Mucosa of stomach (tissue), 1 donor: Measurements from ENCODE around the gene NR2F6.

Experiments used
- H3K27me3 ChIP-seq: one replicate; pipeline ENCODE4 v1.7.0; 2013; ENCODE audit warnings: mild to moderate bottlenecking, low read length; ENCODE audit not compliant: control insufficient read depth, insufficient read depth
- H3K36me3 ChIP-seq: one replicate; pipeline ENCODE4 v1.7.0; 2013; ENCODE audit warnings: low read length; ENCODE audit not compliant: control insufficient read depth, insufficient read depth
- H3K4me1 ChIP-seq: one replicate; pipeline ENCODE4 v1.7.0; 2013; ENCODE audit warnings: mild to moderate bottlenecking, low read length; ENCODE audit not compliant: control insufficient read depth, insufficient read depth
- H3K4me3 ChIP-seq: one replicate; pipeline ENCODE4 v1.7.0; 2013; ENCODE audit warnings: low read length
- H3K9ac ChIP-seq: one replicate; pipeline ENCODE4 v1.7.0; 2013; ENCODE audit warnings: mild to moderate bottlenecking, low read length, moderate library complexity
- H3K9me3 ChIP-seq: one replicate; pipeline ENCODE4 v1.7.0; 2013; ENCODE audit warnings: mild to moderate bottlenecking, low read length, moderate library complexity; ENCODE audit not compliant: control insufficient read depth
- donor health status: Pancreatic carcinoma.

NR2F6 gene

DNA sequence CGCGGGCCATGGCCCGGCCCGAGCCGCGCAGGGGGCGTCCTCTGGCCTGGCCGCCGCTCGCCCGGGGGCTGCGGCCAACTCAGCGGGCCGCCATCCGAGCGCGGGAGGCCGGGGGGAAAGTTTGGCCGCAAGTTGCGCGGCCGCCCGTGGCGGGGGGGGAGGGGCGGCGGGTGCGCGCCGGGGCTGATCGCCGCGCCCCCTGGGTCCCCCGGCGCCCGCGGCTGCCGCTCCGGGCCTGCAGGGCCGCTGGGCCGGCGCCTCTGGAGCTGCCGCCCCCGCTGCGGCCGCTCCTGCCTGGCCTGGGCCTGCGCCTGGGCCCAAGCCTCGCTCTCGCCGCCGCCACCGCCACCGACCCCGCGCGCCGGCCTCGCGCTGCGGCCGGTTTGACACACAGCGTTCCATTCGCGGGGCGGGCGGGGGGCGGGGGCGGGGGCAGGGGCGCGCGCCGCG, at the start of gene NR2F6:
Gene NR2F6, minus strand, starts transcription at position 385 of the 450 bp plus-strand sequence. CDS start 699 bp downstream, outside the sequence.
- Histone ChIP-seq H3K4me3 (peak within 1 kb of the TSS; percentile 97), H3K9me3 (no peaks in the 10 kb centered on the region), H3K36me3 (peaks cover 3% of the 10 kb centered on the region), H3K27me3 (no peaks in the 10 kb centered on the region), H3K9ac (peak within 1 kb of the TSS; percentile 92), H3K4me1 (peaks cover 59% of the 10 kb centered on the region)

DNA sequence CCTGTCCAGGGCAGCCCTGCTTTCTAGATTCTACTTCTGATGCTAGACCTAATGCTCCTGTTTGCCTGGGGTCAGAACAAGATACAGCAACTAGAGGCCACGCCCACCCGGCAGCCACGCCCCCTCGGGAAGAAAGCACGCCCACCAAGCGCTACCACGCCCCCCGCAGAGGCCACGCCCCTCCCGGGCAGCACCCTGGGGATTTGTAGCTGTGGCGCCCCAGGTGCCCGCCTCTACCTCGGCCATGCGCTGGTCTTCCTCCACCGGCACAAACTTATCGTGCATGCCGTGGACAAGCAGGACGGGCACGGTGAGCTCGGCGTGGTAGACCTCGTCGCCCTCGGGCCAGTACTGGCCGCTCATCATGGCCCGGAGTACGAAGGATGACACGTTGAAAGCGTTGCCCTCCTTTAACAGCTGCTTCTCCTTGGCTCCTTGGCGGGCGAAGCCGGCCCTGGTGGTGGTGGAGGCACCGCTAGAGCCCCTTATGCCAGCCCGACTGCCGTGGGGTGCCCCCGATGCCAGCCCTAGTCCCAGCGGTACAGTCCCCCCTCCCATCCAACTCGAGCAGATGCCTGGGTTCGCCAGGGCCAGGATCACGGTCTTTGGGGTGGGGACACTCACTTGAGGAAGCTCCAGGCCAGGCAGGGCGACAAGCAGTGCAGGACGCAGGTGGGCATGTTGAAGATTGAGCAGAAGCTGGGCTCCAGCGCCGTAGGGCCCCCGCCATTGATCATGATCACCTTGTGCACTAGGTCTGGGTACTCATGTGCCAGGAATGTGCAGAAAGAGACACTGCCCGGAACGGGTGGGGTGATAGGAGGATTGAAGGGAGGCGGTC, 48.6 kb upstream of the NR2F6 start:
- Histone ChIP-seq H3K9ac (no peak overlapping the region), H3K27me3 (no peaks in the 10 kb centered on the region), H3K4me1 (peaks cover 7% of the 10 kb centered on the region), H3K9me3 (no peaks in the 10 kb centered on the region), H3K36me3 (no peaks in the 10 kb centered on the region), H3K4me3 (no peak overlapping the region)

DNA sequence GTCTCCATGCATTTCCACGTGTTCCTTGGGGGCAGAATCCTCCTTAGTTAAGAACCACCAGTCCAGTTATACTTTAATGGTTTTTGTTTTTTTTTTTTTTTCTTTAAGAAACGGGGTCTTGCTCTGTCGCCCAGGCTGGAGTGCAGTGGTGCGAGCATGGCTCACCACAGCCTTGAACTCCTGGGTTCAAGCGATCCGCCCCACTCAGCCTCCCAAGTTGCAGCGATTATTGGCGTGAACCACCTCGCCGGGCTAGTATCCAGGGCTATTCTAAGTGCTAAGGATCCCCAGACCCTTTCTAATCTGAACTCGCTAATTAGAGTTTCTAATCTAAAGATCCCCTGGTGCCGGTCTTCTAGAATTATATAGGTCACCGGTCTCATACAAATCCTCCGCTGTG, 47.9 kb upstream of the NR2F6 start:
- H3K9me3 ChIP-seq = no peaks in the 10 kb centered on the region
- no peak overlapping the region for H3K9ac ChIP-seq
- no peaks in the 10 kb centered on the region for H3K36me3 ChIP-seq
- H3K4me3 ChIP-seq = no peak overlapping the region
- H3K4me1 ChIP-seq = peaks cover 7% of the 10 kb centered on the region
- peaks cover 1% of the 10 kb centered on the region for H3K27me3 ChIP-seq

DNA sequence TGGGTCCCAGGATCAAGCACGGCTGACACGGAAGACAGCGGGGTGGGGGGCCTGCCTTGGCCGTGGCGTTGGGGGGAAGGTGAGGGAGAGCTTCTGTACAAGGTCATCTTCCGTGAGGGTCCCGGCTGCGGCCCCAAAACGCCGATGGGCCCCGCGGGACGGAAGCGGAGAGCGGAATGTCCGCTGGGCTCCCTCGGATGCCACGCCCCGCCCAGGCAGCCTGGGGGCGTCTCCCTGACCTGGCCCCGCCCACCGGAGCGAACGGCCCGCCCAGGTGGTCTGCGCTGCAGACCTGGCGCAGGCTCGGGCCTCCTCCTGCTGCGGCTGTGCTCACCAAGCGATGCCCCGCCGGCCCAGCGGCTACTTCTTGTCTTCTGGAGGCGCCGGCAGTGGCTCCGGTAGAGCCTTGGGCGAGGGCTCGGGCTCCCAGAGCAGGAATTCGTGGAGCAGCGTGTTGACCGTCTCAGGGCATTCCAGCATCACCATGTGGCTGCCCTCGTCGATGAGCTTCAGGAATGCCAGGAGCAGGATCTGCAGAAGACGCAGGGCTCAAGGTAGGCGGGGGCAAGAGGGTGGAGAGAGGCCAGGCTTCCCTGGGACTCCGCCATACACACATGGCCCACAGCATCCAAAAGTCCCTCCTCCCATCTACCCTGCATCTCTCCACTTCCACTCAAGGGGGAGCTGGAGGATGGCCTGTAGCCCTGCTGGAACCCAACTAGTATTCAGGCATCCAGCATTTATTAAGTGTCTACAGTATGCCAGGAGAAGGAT, 46.8 kb upstream of the NR2F6 start:
- H3K9ac ChIP-seq = peak overlapping the region; percentile 59

DNA sequence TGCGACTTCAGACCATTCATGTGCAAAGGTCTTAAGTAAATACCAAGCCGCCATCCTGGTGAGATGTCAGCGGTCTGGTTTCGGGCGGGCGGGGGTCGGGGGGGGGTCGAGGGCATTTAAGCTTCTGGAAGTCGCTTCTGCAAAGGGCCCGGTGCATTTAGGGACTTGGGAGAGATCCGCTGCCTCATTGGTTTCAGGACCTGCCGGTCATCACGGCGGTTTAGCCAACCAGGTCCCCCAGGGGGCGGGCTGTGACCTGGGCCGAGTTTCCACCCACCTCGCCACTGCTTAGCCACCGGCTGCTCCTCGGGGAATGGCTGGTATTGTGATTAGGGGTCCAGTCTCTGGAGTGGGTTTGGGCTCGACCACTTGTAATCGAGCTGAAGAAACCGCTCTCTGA, 43.8 kb upstream of the NR2F6 start:
- Histone ChIP-seq H3K27me3 (peaks cover 4% of the 10 kb centered on the region), H3K9me3 (no peaks in the 10 kb centered on the region), H3K4me1 (peaks cover 7% of the 10 kb centered on the region), H3K9ac (no peak overlapping the region), H3K4me3 (no peak overlapping the region), H3K36me3 (no peaks in the 10 kb centered on the region)

More for the DNA sequence above, 46.8 kb upstream of the NR2F6 start:
- Histone ChIP-seq H3K4me1 (peaks cover 7% of the 10 kb centered on the region), H3K9me3 (no peaks in the 10 kb centered on the region), H3K36me3 (no peaks in the 10 kb centered on the region), H3K27me3 (peaks cover 4% of the 10 kb centered on the region), H3K4me3 (peak overlapping the region; percentile 41)

DNA sequence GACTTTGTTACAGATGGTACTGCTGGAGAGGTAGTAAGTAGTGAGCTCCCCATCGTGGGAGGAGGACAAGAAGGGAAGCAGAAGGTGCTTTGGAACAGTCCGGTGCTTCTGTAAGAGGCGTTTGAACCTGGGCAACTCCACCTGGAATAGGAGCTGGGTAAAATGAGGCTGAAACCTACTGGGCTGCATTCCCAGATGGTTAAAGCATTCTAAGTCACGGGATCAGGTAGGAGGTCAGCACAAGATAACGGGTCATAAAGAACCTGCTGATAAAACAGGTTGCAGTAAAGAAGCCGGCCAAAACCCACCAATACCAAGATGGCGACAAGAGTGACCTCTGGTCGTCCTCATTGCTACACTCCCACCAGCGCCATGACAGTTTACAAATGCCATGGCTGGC, 41.0 kb upstream of the NR2F6 start:
- H3K9me3 ChIP-seq = no peaks in the 10 kb centered on the region

DNA sequence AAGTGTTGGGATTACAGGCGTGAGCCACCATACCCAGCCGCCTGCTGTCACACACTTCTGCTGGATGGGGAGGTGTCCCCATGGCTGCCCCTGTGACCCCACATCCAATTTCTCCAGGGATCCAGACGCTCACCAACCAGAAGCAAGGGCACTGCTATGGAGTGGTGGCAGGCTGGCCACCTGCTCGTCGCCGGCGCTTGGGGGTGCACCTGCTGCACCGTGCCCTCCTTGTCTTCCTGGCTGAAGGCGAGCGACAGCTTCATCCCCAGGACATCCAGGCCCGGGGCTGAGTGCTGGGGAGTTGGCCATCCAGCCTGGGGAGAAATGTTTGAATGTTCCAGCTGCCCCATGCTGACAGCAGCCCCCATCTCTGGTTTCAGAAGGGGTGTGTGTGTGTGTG, 40.5 kb upstream of the NR2F6 start:
- H3K9ac ChIP-seq = no peak overlapping the region
- H3K9me3 ChIP-seq = no peaks in the 10 kb centered on the region
- H3K36me3 ChIP-seq = no peaks in the 10 kb centered on the region
- no peak overlapping the region for H3K4me3 ChIP-seq
- peaks cover 13% of the 10 kb centered on the region for H3K4me1 ChIP-seq
- peaks cover 17% of the 10 kb centered on the region for H3K27me3 ChIP-seq

More for the DNA sequence above, 41.0 kb upstream of the NR2F6 start:
- Histone ChIP-seq H3K36me3 (no peaks in the 10 kb centered on the region), H3K4me3 (no peak overlapping the region), H3K27me3 (peaks cover 12% of the 10 kb centered on the region), H3K9ac (no peak overlapping the region), H3K4me1 (peaks cover 8% of the 10 kb centered on the region)

DNA sequence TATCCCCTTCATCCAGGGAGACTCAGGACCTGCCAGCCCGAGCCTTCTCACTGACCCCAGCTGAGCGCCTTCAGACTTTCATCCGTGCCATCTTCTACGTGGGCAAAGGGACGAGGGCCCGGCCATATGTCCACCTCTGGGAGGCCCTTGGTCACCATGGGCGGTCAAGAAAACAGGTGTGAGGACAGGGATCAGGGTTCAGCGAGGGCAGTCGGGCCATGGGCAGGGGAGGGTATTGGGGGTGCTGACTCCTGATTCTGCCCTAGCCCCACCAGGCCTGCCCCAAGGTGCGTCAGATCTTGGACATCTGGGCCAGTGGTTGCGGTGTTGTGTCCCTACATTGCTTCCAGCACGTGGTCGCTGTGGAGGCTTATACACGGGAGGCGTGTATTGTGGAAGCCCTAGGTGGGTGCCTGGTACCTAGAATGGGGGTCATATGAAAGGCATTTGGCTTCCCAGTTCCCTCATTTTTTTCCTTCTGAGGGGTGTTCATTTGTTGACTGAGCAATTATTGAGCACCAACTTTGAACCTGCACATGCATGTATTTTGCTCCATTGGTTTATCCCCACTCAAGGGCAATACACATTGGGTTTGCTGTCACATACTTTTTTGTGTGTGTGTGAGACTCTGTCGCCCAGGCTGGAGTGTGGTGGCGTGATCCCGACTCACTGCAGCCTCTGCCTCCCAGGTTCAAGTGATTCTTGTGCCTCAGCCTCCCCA, 39.9 kb upstream of the NR2F6 start:
- Histone ChIP-seq H3K36me3 (no peaks in the 10 kb centered on the region), H3K4me1 (peaks cover 14% of the 10 kb centered on the region), H3K27me3 (peaks cover 18% of the 10 kb centered on the region), H3K9me3 (no peaks in the 10 kb centered on the region), H3K4me3 (no peak overlapping the region), H3K9ac (no peak overlapping the region)

DNA sequence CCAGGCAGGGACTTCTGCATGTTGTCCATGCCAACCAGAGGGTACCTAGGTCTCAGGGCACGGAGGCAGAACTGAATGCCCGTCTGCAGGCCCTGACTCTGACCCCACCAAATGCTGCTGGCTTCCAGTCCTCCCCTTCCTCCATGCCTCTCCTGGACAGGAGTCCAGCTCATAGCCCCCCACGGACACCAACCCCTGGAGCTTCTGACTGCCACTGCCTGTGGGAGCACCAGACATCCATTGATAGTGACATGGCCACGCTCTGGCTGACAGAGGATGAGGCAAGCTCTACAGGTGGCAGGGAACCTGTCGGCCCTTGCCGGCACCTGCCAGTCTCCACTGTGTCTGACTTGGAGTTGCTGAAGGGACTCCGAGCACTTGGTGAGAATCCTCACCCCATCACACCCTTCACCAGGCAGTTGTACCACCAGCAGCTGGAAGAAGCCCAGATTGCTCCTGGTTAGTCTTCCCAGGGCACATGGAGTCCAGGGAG, 37.8 kb upstream of the NR2F6 start:
- H3K27me3 ChIP-seq = peaks cover 16% of the 10 kb centered on the region
- H3K4me1 ChIP-seq = peaks cover 14% of the 10 kb centered on the region
- H3K9ac ChIP-seq = no peak overlapping the region
- H3K4me3 ChIP-seq = no peak overlapping the region
- no peaks in the 10 kb centered on the region for H3K36me3 ChIP-seq
- H3K9me3 ChIP-seq = no peaks in the 10 kb centered on the region

DNA sequence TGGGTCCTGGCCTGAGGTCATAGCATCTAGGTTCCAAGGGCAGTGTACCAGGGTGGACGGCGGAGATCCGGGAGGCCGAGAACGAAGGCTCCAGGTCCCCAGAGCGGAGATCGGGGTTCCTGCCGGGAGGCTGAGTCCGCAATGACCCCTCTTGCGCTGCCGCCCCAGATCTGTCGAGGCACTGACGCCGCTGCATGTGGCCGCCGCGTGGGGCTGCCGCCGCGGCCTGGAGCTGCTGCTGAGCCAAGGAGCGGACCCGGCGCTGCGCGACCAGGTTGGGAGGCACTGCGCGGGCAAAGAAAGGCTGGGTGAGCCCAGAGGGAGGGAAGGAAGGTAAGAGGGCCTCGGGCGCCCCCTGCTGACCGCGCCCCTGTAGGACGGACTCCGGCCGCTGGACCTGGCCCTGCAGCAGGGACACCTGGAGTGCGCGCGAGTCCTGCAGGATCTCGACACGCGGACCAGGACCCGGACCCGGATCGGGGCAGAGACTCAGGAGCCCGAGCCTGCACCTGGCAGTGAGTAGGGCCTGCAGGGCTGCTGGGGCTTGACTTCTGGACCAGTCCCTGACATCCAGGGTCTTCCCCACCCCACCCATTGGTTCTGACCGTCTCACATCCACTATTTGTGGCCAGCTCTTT, 36.9 kb upstream of the NR2F6 start:
- peaks cover 14% of the 10 kb centered on the region for H3K27me3 ChIP-seq
- H3K9ac ChIP-seq = peak overlapping the region; percentile 50
- H3K4me1 ChIP-seq = peaks cover 14% of the 10 kb centered on the region
- H3K4me3 ChIP-seq = no peak overlapping the region
- no peaks in the 10 kb centered on the region for H3K36me3 ChIP-seq
- H3K9me3 ChIP-seq = no peaks in the 10 kb centered on the region
